ENCODE data around the gene SAMD10.
"Not testable (repeated sequence)": the region's sequence is repeated elsewhere in the genome, so short reads cannot be mapped to it uniquely, and the experiment has no call there.

Gene SAMD10

DNA sequence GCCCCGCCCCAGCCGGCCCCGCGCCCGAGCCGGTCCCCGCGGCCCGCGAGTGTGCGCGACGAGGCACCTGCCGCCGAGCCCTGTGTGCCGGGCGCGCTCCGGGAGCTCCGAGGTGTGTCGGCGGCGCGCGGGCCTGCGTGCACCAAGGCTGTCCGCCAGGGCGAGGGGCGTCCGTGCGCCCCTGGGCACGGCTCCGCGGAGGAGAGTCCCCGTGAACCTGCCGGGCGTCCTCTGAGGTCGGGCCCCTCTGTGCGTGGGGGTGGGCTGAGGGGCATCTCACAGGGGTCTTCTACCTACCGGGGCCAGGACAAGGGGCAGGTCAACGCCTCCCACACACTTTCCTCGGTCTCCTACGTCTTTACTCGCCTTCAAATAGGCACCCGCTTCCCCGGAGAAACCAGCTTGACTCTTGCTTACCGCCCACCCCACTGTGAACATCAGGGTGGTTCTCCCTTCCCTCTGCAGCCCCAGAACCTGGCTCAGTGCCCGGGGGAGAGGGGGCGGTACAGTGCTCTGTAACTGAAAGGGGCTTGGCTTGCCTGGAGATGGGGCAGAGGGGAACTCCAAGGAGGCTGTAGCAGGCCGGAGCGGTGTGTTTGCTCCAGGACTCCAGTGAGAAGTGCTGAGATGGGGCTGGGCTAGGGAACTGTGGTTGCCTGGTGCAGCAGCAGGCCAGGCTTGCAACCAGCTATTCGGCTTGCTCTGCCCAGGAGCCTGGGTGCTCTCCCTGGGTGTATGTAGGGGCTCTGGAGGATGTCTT is at the start of gene SAMD10:
Gene SAMD10 (minus strand): TSS at position 86 of the 760 bp plus-strand sequence. CDS start 175 bp downstream, outside the sequence.
- H3K9me3 Mint-ChIP-seq, result no peaks in the 10 kb centered on the region
- no peaks in the 10 kb centered on the region for H3K27me3 Mint-ChIP-seq
- peaks cover 67% of the 10 kb centered on the region for H3K4me1 Mint-ChIP-seq
- H3K4me3 Mint-ChIP-seq, result peak within 1 kb of the TSS; percentile 94
- ATAC-seq (replicated peaks; ENCODE audit: extremely low read depth, poor library complexity, severe bottlenecking) (peak; percentile 11), DNase-seq (ENCODE audit: low spot score in 2 of 2) (peak; percentile 45 to 60)
- H3K36me3 Mint-ChIP-seq (ENCODE audit: insufficient read depth), result peaks cover 61% of the 10 kb centered on the region
- H3K27ac Mint-ChIP-seq (ENCODE audit: low read depth), result peak within 1 kb of the TSS; percentile 95

DNA sequence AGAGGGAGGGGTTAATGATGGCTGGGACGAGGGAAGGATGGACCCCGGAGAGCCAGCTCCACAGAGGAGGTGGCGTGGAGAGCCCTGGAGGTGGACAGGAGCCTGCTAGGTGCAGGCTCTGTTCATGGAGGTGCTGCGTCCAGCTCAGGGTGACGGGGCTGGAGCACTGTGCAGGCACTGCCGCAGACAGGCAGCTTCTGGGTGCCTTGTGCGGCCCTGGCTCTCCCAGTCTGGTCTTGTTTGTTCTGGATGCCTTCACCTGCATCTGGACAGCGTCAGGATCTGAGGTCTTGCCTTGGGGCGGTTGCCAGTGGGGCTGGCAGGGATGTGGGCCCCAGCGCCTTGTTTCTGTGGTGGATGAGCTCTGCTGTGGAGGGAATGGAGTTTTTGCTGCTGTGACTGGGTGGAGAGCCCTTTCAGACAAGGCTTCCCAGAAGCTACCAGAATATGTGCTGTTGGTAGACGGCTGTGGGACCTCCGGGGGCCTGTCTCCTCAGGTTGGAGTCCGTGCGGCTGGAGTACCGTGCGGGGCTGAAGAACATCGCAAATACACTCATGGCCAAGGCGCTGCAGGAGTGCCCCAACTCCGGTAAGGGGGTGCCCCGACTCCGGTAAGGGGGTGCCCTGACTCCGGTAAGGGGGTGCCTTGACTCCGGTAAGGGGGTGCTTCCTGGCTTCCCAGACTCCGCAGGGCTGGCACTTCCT is 48.7 kb upstream of the SAMD10 start:
- peaks cover 9% of the 10 kb centered on the region for H3K4me1 Mint-ChIP-seq
- H3K27me3 Mint-ChIP-seq, result no peaks in the 10 kb centered on the region
- ATAC-seq (replicated peaks; ENCODE audit: extremely low read depth, poor library complexity, severe bottlenecking) (no peak), DNase-seq (ENCODE audit: low spot score in 2 of 2) (no peak)
- H3K9me3 Mint-ChIP-seq, result no peaks in the 10 kb centered on the region
- H3K27ac Mint-ChIP-seq (ENCODE audit: low read depth), result peak overlapping the region; percentile 65
- H3K36me3 Mint-ChIP-seq (ENCODE audit: insufficient read depth), result peaks cover 45% of the 10 kb centered on the region
- no peak overlapping the region for H3K4me3 Mint-ChIP-seq

DNA sequence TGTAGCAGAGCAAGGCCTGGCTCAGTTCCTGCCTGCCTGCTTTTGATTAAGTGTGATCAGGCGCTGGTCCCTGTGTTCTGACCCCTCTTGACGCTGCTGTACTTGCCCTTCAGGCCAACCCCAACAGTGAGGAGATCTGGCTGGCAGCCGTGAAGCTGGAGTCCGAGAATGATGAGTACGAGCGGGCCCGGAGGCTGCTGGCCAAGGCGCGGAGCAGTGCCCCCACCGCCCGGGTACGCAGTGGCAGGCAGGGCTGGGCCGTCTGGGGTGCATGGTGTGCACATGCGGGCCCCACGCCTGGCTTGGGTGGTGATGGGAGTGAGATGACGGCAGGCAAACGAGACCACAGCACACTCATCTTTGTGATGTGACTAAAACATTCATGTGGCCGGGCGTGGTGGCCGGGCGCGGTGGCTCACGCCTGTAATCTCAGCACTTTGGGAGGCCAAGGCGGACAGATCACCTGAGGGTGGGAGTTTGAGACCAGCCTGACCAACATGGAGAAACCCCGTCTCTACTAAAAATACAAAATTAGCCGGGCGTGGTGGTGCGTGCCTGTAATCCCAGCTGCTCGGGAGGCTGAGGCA is 46.5 kb upstream of the SAMD10 start:
- H3K27me3 Mint-ChIP-seq, result no peaks in the 10 kb centered on the region
- peaks cover 42% of the 10 kb centered on the region for H3K36me3 Mint-ChIP-seq (ENCODE audit: insufficient read depth)
- DNase-seq (ENCODE audit: low spot score in 2 of 2) (no peak), ATAC-seq (replicated peaks; ENCODE audit: extremely low read depth, poor library complexity, severe bottlenecking) (no peak)
- no peak overlapping the region for H3K27ac Mint-ChIP-seq (ENCODE audit: low read depth)
- no peaks in the 10 kb centered on the region for H3K9me3 Mint-ChIP-seq
- no peak overlapping the region for H3K4me3 Mint-ChIP-seq
- H3K4me1 Mint-ChIP-seq, result no peaks in the 10 kb centered on the region

DNA sequence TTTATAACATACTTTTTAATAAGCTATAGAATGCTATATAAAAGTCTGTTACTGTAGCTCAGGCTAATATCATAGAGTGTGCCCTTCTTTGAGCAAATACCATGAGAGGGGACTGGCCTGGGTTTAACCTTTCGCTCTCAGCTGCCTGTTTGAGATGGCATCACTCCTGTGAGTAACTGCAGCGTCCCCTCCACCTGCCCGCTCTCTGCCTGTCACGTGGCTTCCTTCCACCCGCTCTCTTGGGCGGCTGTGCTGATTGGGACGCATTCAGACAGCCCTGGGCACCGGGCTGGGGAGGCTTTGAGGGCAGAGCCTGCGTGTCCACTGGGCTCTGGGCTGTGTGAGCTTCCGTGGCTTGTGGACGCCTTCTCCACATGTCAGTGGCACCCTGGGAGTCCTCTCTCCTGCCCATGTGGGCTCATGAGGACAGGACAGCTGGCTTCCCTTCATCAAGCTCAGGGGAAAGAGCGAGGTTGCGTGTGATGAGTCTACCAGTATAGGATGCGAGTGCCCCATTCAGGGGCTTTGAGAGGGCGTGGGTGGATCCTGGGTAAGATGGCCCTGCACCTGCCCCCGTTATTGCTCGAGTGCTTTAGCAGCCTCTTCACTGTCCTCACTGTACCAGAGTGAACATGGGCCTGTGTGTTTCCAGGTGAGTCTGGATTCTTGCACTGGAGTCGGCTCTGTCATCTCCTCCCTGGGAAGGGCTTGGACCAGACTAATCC is 45.8 kb upstream of the SAMD10 start:
- ATAC-seq (replicated peaks; ENCODE audit: extremely low read depth, poor library complexity, severe bottlenecking) (no peak), DNase-seq (ENCODE audit: low spot score in 2 of 2) (no peak)
- Mint-ChIP-seq H3K4me3 (no peak overlapping the region), H3K27me3 (no peaks in the 10 kb centered on the region), H3K36me3 (ENCODE audit: insufficient read depth) (peaks cover 38% of the 10 kb centered on the region), H3K27ac (ENCODE audit: low read depth) (no peak overlapping the region), H3K9me3 (no peaks in the 10 kb centered on the region), H3K4me1 (no peaks in the 10 kb centered on the region)

DNA sequence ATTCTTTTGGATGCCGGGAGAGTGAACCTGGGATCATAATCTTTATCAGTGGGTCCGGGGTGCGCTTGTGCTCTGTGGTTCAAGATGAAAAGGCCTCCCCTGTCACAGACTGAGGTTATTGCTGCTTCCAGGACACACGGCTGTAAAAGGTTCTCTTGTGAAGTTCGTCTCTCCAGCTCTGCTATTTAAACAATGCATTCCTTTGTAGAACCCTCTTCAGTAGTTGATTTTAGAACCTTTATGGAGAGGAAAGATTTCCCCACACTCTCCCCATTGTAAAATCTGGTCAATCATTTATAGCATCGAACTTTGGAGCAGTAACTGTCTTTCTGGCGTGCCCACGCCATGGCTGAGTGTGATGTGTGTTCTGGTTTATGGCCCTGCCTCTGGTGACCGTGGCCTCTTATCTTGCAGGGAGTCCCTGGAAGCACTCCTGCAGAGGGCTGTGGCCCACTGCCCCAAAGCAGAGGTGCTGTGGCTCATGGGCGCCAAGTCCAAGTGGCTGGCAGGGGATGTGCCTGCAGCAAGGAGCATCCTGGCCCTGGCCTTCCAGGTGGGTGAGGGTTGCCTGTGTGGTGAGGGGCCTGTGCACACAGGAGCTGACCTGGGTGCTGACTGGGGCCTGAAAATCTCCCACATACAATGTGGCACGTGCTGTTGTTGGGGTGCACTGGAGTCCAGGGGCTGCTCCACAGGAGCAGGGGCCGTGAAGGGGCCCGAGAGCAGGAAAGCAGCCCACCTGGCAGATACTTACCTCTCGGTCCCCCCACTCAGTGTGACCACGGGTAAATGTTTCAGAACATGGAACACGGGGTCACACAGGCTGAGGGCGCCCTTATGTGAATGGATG is 44.9 kb upstream of the SAMD10 start:
- no peak overlapping the region for H3K27ac Mint-ChIP-seq (ENCODE audit: low read depth)
- ATAC-seq (replicated peaks; ENCODE audit: extremely low read depth, poor library complexity, severe bottlenecking), result no peak
- H3K4me1 Mint-ChIP-seq, result no peaks in the 10 kb centered on the region
- no peak for DNase-seq (ENCODE audit: low spot score in 2 of 2)
- H3K27me3 Mint-ChIP-seq, result no peaks in the 10 kb centered on the region
- no peak overlapping the region for H3K4me3 Mint-ChIP-seq
- peaks cover 39% of the 10 kb centered on the region for H3K36me3 Mint-ChIP-seq (ENCODE audit: insufficient read depth)
- no peaks in the 10 kb centered on the region for H3K9me3 Mint-ChIP-seq

DNA sequence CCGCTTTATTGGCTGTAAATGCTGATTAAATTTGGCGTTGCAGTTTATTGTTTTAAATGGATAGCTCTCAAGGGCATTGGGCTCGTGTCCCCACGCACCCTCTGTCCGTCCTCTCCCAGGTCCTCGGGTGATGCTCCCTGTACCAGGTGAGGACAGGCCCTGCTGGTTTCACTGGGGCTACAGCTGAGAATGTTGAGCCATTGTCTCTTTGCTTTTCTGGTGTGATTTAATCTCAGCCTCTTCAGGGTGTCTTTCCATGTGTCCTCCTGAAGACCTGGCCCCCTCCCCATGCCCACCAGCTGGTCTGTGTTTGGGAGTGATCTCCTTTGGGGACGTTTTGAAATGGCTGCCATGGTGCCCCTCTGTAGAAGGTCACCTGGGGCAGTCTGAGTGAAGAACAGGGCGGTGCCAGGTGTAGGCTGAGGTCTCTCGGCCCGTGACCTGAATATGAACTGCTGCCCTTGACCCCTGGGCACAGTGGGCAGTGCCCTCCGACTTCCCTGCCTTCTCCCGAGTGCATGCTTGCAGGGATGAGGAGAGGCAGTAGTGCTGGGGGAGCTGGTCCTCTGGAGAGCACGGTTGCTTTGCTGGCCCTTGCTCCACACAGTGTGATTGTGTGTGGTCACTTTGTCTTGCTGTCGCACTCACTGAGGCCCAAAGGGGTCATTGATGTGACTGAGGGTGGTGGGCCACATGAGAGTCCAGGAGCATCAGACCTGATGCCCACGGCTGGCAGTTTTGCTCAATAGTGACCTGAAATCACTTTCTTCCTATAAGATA is 44.1 kb upstream of the SAMD10 start:
- ATAC-seq (replicated peaks; ENCODE audit: extremely low read depth, poor library complexity, severe bottlenecking) (no peak), DNase-seq (ENCODE audit: low spot score in 2 of 2) (no peak)
- Mint-ChIP-seq H3K36me3 (ENCODE audit: insufficient read depth) (peaks cover 40% of the 10 kb centered on the region), H3K27me3 (no peaks in the 10 kb centered on the region), H3K9me3 (no peaks in the 10 kb centered on the region), H3K4me1 (no peaks in the 10 kb centered on the region), H3K27ac (ENCODE audit: low read depth) (no peak overlapping the region), H3K4me3 (no peak overlapping the region)

DNA sequence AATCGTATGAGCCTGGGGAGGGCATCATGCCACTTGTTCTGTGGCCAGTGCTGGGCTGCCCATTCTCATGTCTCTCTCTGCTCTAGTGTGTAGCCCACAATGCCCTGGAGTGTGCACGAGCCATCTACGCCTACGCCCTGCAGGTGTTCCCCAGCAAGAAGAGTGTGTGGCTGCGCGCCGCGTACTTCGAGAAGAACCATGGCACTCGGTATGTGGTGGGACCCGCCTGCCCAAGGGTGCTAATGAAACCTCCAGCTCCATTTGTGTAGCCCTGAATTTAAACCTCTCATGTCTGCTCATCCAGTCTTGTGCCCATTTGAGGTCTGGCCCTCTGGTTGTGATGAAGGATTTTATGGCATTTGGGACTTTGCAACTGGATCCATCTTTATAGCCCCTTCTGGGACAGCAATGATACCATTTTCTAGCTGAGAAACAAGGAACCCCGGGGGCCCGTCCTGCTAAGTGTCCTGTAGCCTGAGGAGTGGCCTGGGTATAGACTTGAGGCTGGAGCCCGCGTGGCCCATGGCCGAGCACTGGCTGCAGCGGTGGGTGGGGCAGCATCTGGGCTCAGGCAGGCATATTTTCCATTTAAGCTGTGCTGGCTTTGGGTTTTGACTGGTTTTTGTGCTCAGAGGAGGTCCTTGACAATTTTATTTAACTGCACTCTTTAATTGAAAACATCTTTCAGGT is 43.4 kb upstream of the SAMD10 start:
- DNase-seq (ENCODE audit: low spot score in 2 of 2), result no peak
- no peaks in the 10 kb centered on the region for H3K27me3 Mint-ChIP-seq
- H3K4me3 Mint-ChIP-seq, result no peak overlapping the region
- H3K4me1 Mint-ChIP-seq, result no peaks in the 10 kb centered on the region
- H3K27ac Mint-ChIP-seq (ENCODE audit: low read depth), result no peak overlapping the region
- no peaks in the 10 kb centered on the region for H3K9me3 Mint-ChIP-seq
- no peak for ATAC-seq (replicated peaks; ENCODE audit: extremely low read depth, poor library complexity, severe bottlenecking)
- peaks cover 42% of the 10 kb centered on the region for H3K36me3 Mint-ChIP-seq (ENCODE audit: insufficient read depth)

DNA sequence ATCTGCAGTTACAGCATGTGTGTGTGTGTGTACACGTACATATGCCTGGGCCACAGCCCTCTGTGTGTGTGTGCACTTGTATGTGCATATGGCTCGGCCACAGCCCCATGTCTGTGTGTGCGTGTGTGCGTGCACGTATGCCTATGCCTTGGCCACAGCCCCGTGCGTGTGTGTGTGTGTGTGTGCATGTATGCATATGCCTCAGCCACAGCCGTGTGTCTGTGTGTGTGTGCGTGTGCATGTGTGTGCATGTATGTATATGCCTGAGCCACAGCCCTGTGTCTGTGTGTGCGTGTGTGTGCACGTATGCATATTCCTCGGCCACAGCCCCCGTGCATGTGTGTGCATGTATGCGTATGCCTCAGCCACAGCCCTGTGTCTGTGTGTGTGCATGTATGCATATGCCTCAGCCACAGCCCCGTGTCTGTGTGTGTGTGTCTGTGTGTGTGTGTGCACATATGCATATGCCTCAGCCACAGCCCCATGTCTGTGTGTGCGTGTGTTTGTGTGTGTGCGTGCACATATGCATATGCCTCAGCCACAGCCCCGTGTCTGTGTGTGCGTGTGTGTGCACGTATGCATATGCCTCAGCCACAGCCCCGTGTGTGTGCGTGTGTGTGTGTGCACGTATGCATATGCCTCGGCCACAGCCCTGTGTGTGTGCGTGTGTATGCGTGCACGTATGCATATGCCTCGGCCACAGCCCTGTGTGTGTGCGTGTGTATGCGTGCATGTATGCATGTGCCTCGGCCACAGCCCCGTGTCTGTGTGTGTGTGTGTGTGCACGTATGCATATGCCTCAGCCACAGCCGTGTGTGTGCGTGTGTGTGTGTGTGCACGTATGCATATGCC is 41.9 kb upstream of the SAMD10 start:
- no peaks in the 10 kb centered on the region for H3K9me3 Mint-ChIP-seq
- no peaks in the 10 kb centered on the region for H3K4me1 Mint-ChIP-seq
- H3K4me3 Mint-ChIP-seq, result no peak overlapping the region
- H3K36me3 Mint-ChIP-seq (ENCODE audit: insufficient read depth), result peaks cover 47% of the 10 kb centered on the region
- DNase-seq (ENCODE audit: low spot score in 2 of 2) (no peak), ATAC-seq (replicated peaks; ENCODE audit: extremely low read depth, poor library complexity, severe bottlenecking) (no peak)
- H3K27ac Mint-ChIP-seq (ENCODE audit: low read depth), result no peak overlapping the region
- no peaks in the 10 kb centered on the region for H3K27me3 Mint-ChIP-seq

DNA sequence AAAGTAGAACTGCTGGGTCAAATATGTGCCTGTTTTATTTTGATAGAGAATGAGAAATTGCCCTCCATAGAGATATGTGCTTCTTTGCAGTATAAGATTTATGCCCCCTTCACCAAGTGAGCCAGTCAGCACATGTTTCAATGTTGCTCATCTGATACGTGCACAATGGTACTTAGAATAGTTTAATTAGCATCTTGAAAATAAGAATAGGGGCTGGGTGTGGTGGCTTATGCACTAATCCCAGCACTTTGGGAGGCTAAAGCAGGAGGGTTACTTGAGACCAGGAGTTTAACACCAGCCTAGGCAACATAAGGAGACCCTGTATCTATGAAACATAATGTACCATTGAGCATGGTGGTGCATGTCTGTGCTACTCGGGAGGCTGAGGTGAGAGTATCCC is 36.2 kb upstream of the SAMD10 start:
- H3K36me3 Mint-ChIP-seq (ENCODE audit: insufficient read depth), result peaks cover 49% of the 10 kb centered on the region
- H3K4me3 Mint-ChIP-seq, result no peak overlapping the region
- ATAC-seq (replicated peaks; ENCODE audit: extremely low read depth, poor library complexity, severe bottlenecking), result no peak
- peaks cover 20% of the 10 kb centered on the region for H3K4me1 Mint-ChIP-seq
- no peaks in the 10 kb centered on the region for H3K9me3 Mint-ChIP-seq
- H3K27me3 Mint-ChIP-seq, result no peaks in the 10 kb centered on the region
- no peak overlapping the region for H3K27ac Mint-ChIP-seq (ENCODE audit: low read depth)
- DNase-seq (ENCODE audit: low spot score in 2 of 2), result no peak

DNA sequence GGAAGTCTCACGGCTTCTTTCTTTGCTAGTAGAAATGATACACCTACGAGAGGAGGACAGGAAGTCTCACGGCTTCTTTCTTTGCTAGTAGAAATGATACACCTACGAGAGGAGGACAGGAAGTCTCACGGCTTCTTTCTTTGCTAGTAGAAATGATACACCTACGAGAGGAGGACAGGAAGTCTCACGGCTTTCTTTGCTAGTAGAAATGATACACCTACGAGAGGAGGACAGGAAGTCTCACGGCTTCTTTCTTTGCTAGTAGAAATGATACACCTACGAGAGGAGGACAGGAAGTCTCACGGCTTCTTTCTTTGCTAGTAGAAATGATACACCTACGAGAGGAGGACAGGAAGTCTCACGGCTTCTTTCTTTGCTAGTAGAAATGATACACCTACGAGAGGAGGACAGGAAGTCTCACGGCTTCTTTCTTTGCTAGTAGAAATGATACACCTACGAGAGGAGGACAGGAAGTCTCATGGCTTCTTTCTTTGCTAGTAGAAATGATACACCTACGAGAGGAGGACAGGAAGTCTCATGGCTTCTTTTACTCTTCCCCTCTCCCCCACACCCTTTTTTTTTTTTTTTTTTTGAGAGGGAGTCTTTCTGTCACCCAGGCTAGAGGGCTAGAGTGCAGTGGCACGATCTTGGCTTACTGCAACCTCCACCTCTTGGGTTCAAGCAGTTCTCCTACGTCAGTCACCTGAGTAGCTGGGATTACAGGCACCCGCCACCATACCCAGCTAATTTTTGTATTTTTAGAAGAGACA is 33.1 kb upstream of the SAMD10 start:
- ATAC-seq (replicated peaks; ENCODE audit: extremely low read depth, poor library complexity, severe bottlenecking), result peak; percentile 78
- H3K27ac Mint-ChIP-seq (ENCODE audit: low read depth), result peak overlapping the region; percentile 94
- H3K4me3 Mint-ChIP-seq, result peak overlapping the region; percentile 43
- not testable (repeated sequence) for H3K27me3 Mint-ChIP-seq; H3K9me3 Mint-ChIP-seq; DNase-seq (ENCODE audit: low spot score in 2 of 2)
- H3K36me3 Mint-ChIP-seq (ENCODE audit: insufficient read depth), result peaks cover 40% of the 10 kb centered on the region
- H3K4me1 Mint-ChIP-seq, result peaks cover 37% of the 10 kb centered on the region

All from central memory CD8-positive, alpha-beta T cell (primary cell).